ENCODE results near the gene HMX1. TPM values are rescaled to one million over a fixed set of nuclear protein-coding genes. Genes with fewer than 3 reads are reported as not detected.

HMX1 gene
- total RNA-seq, 5 donors from 2014 or later (not counting 1 experiment from before 2014, with no cell fraction given): not detected

- WGBS (ENCODE audit: insufficient coverage): 91% methylated on average over 24 of the region's 33 CpGs
- DNase-seq (no peak), ATAC-seq (replicated peaks in 1 of 4) (no peak)
- Mint-ChIP-seq H3K4me3 (no peak overlapping the region), H3K27ac (no peak overlapping the region), H3K9me3 (peaks cover 0 to 9% (median 3%) of the 10 kb centered on the region in 3 donors), H3K4me1 (no peaks in the 10 kb centered on the region), H3K36me3 (no peaks in the 10 kb centered on the region), H3K27me3 (peaks cover 0 to 4% of the 10 kb centered on the region in 2 donors)
- ChIA-PET CTCF (no interaction called here), POLR2A (no interaction called here)
- Histone ChIP-seq H3K4me3 (ENCODE audit: control insufficient read depth in 1 of 2, extremely low read depth in 1 of 2, low read length in 1 of 2) (no peak overlapping the region), H3K27me3 (replicated peaks in 1 of 2; ENCODE audit: control insufficient read depth in 2 of 2, extremely low read depth in 1 of 2, insufficient read depth in 2 of 2, low read length in 1 of 2) (peaks cover 0 to 7% of the 10 kb centered on the region in 2 experiments), H3K27ac (ENCODE audit: low read length) (no peak overlapping the region), H3K9me3 (no peaks in the 10 kb centered on the region), H3K4me1 (ENCODE audit: control insufficient read depth in 1 of 2, extremely low read depth in 1 of 2, insufficient read depth in 2 of 2, low read length in 2 of 2) (no peaks in the 10 kb centered on the region), H3K36me3 (ENCODE audit: control insufficient read depth in 2 of 2, extremely low read depth in 1 of 2, insufficient read depth in 1 of 2, low read length in 1 of 2) (no peaks in the 10 kb centered on the region)
Measured at GRCh38 chr4:8905773-8906667, 34.4 kb upstream of the HMX1 start.

GRCh38 chr4:8905226-8905772 is 33.7 kb upstream of the HMX1 start:
- CTCF ChIA-PET: no interaction called here

DNA sequence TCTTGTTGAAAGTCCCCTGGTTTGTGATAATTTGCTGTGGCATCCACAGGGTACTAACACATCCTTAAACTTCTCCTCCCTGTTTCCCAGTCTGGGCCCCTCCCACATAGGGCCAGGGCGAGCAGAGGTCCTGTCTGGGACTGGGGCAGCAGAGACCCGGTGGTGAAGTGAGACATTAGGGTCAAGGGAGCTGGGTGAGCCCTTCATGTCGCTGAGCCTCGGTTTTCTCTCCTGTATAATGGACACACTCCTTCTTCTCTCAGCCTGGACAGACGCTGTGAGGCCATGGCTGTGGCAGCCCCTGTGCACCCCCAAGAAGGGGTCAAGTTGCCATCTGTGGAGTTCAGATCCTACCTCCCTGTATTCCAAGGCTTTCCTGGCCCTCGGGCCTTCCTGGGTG is 33.0 kb upstream of the HMX1 start:
- H3K4me3 Mint-ChIP-seq: no peak overlapping the region
- H3K9me3 ChIP-seq: no peaks in the 10 kb centered on the region
- no peaks in the 10 kb centered on the region for H3K36me3 Mint-ChIP-seq
- no peaks in the 10 kb centered on the region for H3K4me1 Mint-ChIP-seq
- ChIA-PET CTCF (no interaction called here), POLR2A (no interaction called here)
- peaks cover 0 to 9% (median 3%) of the 10 kb centered on the region in 3 donors for H3K9me3 Mint-ChIP-seq
- no peaks in the 10 kb centered on the region for H3K4me1 ChIP-seq (ENCODE audit: control insufficient read depth in 1 of 2, extremely low read depth in 1 of 2, insufficient read depth in 2 of 2, low read length in 2 of 2)
- no peak overlapping the region for H3K4me3 ChIP-seq (ENCODE audit: control insufficient read depth in 1 of 2, extremely low read depth in 1 of 2, low read length in 1 of 2)
- H3K27ac ChIP-seq (ENCODE audit: low read length): no peak overlapping the region
- H3K27me3 ChIP-seq (replicated peaks in 1 of 2; ENCODE audit: control insufficient read depth in 2 of 2, extremely low read depth in 1 of 2, insufficient read depth in 2 of 2, low read length in 1 of 2): peaks cover 0 to 10% of the 10 kb centered on the region in 2 experiments
- no CpG with 5 or more reads among the region's 6 CpGs for WGBS (ENCODE audit: insufficient coverage)
- no peak overlapping the region for H3K27ac Mint-ChIP-seq
- ATAC-seq (replicated peaks in 1 of 4) (no peak), DNase-seq (no peak)
- peaks cover 0 to 4% of the 10 kb centered on the region in 2 donors for H3K27me3 Mint-ChIP-seq
- no peaks in the 10 kb centered on the region for H3K36me3 ChIP-seq (ENCODE audit: control insufficient read depth in 2 of 2, extremely low read depth in 1 of 2, insufficient read depth in 1 of 2, low read length in 1 of 2)

More at GRCh38 chr4:8905226-8905772, 33.7 kb upstream of the HMX1 start:
- no peaks in the 10 kb centered on the region for H3K36me3 ChIP-seq (ENCODE audit: control insufficient read depth in 2 of 2, extremely low read depth in 1 of 2, insufficient read depth in 1 of 2, low read length in 1 of 2)
- 80% methylated on average over 15 of the region's 20 CpGs for WGBS (ENCODE audit: insufficient coverage)
- Mint-ChIP-seq H3K4me1 (no peaks in the 10 kb centered on the region), H3K9me3 (peaks cover 0 to 9% (median 3%) of the 10 kb centered on the region in 3 donors), H3K36me3 (no peaks in the 10 kb centered on the region), H3K4me3 (no peak overlapping the region), H3K27me3 (peaks cover 0 to 4% of the 10 kb centered on the region in 2 donors), H3K27ac (no peak overlapping the region)
- H3K27ac ChIP-seq (ENCODE audit: low read length): no peak overlapping the region
- H3K4me3 ChIP-seq (ENCODE audit: control insufficient read depth in 1 of 2, extremely low read depth in 1 of 2, low read length in 1 of 2): no peak overlapping the region
- no peak for ATAC-seq (replicated peaks in 1 of 4)
- POLR2A ChIA-PET: no interaction called here
- DNase-seq: no peak
- H3K27me3 ChIP-seq (replicated peaks in 1 of 2; ENCODE audit: control insufficient read depth in 2 of 2, extremely low read depth in 1 of 2, insufficient read depth in 2 of 2, low read length in 1 of 2): peaks cover 0 to 7% of the 10 kb centered on the region in 2 experiments
- H3K4me1 ChIP-seq (ENCODE audit: control insufficient read depth in 1 of 2, extremely low read depth in 1 of 2, insufficient read depth in 2 of 2, low read length in 2 of 2): no peaks in the 10 kb centered on the region
- no peaks in the 10 kb centered on the region for H3K9me3 ChIP-seq

DNA sequence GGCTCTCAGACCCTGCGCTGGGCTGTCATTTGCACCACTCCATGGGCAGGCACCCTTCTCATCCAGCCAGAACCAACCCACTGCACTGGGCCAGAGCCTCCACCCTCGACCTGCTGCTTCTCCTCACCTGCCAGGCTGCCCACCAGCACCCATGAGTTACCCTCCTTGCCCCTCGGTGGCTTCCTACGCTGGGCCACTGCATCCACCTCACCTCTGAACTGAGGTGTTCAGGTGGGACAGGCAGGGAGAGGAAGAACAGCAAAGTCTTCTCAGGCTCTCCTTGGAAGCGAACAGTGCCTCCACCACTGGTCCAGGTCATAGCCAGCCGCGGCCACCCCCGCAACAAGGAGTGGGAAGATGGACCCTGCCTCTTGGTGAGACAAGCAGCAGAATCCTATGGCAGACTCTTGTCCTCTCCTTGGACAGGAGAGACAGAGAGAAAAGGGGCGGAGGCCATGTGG is 32.4 kb upstream of the HMX1 start:
- H3K36me3 Mint-ChIP-seq: no peaks in the 10 kb centered on the region
- H3K27ac ChIP-seq (ENCODE audit: low read length): no peak overlapping the region
- no peaks in the 10 kb centered on the region for H3K9me3 ChIP-seq
- no peaks in the 10 kb centered on the region for H3K36me3 ChIP-seq (ENCODE audit: control insufficient read depth in 2 of 2, extremely low read depth in 1 of 2, insufficient read depth in 1 of 2, low read length in 1 of 2)
- H3K4me3 ChIP-seq (ENCODE audit: control insufficient read depth in 1 of 2, extremely low read depth in 1 of 2, low read length in 1 of 2): no peak overlapping the region
- H3K27me3 ChIP-seq (replicated peaks in 1 of 2; ENCODE audit: control insufficient read depth in 2 of 2, extremely low read depth in 1 of 2, insufficient read depth in 2 of 2, low read length in 1 of 2): peaks cover 0 to 13% of the 10 kb centered on the region in 2 experiments
- 94% methylated on average over 4 of the region's 9 CpGs for WGBS (ENCODE audit: insufficient coverage)
- peaks cover 0 to 3% of the 10 kb centered on the region in 2 donors for H3K27me3 Mint-ChIP-seq
- no peak for DNase-seq
- H3K27ac Mint-ChIP-seq: no peak overlapping the region
- no peak for ATAC-seq (replicated peaks in 1 of 4)
- H3K4me1 ChIP-seq (ENCODE audit: control insufficient read depth in 1 of 2, extremely low read depth in 1 of 2, insufficient read depth in 2 of 2, low read length in 2 of 2): no peaks in the 10 kb centered on the region
- ChIA-PET POLR2A (no interaction called here), CTCF (no interaction called here)
- no peaks in the 10 kb centered on the region for H3K4me1 Mint-ChIP-seq
- no peak overlapping the region for H3K4me3 Mint-ChIP-seq
- H3K9me3 Mint-ChIP-seq: peaks cover 0 to 9% (median 3%) of the 10 kb centered on the region in 3 donors

- ATAC-seq (replicated peaks in 1 of 4) (no peak), DNase-seq (no peak)
- ChIA-PET CTCF (no interaction called here), POLR2A (no interaction called here)
- Histone ChIP-seq H3K4me3 (ENCODE audit: control insufficient read depth in 1 of 2, extremely low read depth in 1 of 2, low read length in 1 of 2) (no peak overlapping the region), H3K4me1 (ENCODE audit: control insufficient read depth in 1 of 2, extremely low read depth in 1 of 2, insufficient read depth in 2 of 2, low read length in 2 of 2) (no peaks in the 10 kb centered on the region), H3K36me3 (ENCODE audit: control insufficient read depth in 2 of 2, extremely low read depth in 1 of 2, insufficient read depth in 1 of 2, low read length in 1 of 2) (no peaks in the 10 kb centered on the region), H3K27ac (ENCODE audit: low read length) (no peak overlapping the region), H3K27me3 (replicated peaks in 1 of 2; ENCODE audit: control insufficient read depth in 2 of 2, extremely low read depth in 1 of 2, insufficient read depth in 2 of 2, low read length in 1 of 2) (peaks cover 0 to 20% of the 10 kb centered on the region in 2 experiments), H3K9me3 (no peaks in the 10 kb centered on the region)
- H3K9me3 Mint-ChIP-seq: peaks cover 0 to 9% (median 3%) of the 10 kb centered on the region in 3 donors
- WGBS (ENCODE audit: insufficient coverage): 87% methylated on average over 5 of the region's 6 CpGs
- H3K27ac Mint-ChIP-seq: no peak overlapping the region
- H3K4me1 Mint-ChIP-seq: no peaks in the 10 kb centered on the region
- no peak overlapping the region for H3K4me3 Mint-ChIP-seq
- peaks cover 9 to 10% of the 10 kb centered on the region in 2 donors for H3K27me3 Mint-ChIP-seq
- H3K36me3 Mint-ChIP-seq: no peaks in the 10 kb centered on the region
Measured at GRCh38 chr4:8901335-8901734, 29.7 kb upstream of the HMX1 start.

- H3K9me3 Mint-ChIP-seq: peaks cover 0 to 9% (median 3%) of the 10 kb centered on the region in 3 donors
- no peaks in the 10 kb centered on the region for H3K36me3 Mint-ChIP-seq
- ATAC-seq (replicated peaks in 1 of 4): no peak
- H3K27ac Mint-ChIP-seq: no peak overlapping the region
- no peaks in the 10 kb centered on the region for H3K4me1 Mint-ChIP-seq
- H3K4me3 ChIP-seq (ENCODE audit: control insufficient read depth in 1 of 2, extremely low read depth in 1 of 2, low read length in 1 of 2): no peak overlapping the region
- H3K27me3 ChIP-seq (replicated peaks in 1 of 2; ENCODE audit: control insufficient read depth in 2 of 2, extremely low read depth in 1 of 2, insufficient read depth in 2 of 2, low read length in 1 of 2): peaks cover 0 to 25% of the 10 kb centered on the region in 2 experiments
- POLR2A ChIA-PET: no interaction called here
- no peak overlapping the region for H3K4me3 Mint-ChIP-seq
- DNase-seq: no peak
- H3K9me3 ChIP-seq: no peaks in the 10 kb centered on the region
- H3K36me3 ChIP-seq (ENCODE audit: control insufficient read depth in 2 of 2, extremely low read depth in 1 of 2, insufficient read depth in 1 of 2, low read length in 1 of 2): no peaks in the 10 kb centered on the region
- peaks cover 9 to 10% of the 10 kb centered on the region in 2 donors for H3K27me3 Mint-ChIP-seq
- 88% methylated on average over 4 of the region's 6 CpGs for WGBS (ENCODE audit: insufficient coverage)
- H3K4me1 ChIP-seq (ENCODE audit: control insufficient read depth in 1 of 2, extremely low read depth in 1 of 2, insufficient read depth in 2 of 2, low read length in 2 of 2): no peaks in the 10 kb centered on the region
- CTCF ChIA-PET: no interaction called here
- H3K27ac ChIP-seq (ENCODE audit: low read length): no peak overlapping the region
Measured at GRCh38 chr4:8900588-8900987, 28.9 kb upstream of the HMX1 start.
